ENCODE data around the gene PPP2R2B.

DNA sequence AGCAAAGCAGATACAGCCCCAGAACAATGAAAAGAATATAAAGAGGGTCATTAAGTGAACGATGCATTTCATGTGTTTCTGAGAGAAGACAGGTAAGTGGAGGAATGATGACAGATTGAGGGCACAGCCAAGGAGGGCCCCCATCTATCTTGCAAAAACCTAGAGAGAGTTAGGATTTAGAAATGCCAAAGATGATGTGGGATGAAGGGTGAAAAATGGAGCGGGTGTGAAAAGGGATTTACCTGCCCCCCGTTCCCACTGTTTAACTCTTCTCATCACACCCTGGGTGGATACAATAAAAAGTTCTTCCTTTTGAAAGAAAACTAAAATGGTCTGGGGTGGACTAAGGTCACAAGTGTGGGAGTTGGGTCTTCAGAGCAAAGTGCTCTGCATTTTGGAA, 18.5 kb upstream of the PPP2R2B start:
- no peak for TF ChIP-seq CTBP1 (IDR thresholded peaks at IDR 0.05; ENCODE audit: borderline replicate concordance)
- no peak for TF ChIP-seq SUZ12 (IDR thresholded peaks at IDR 0.05)
- TF ChIP-seq ZNF384 (IDR thresholded peaks at IDR 0.05), result no peak
- no peak for TF ChIP-seq TARDBP (IDR thresholded peaks at IDR 0.05)
- no peak for TF ChIP-seq FOXM1 (IDR thresholded peaks at IDR 0.05; ENCODE audit: borderline replicate concordance)
